GM12892 (cell line): Measurements from ENCODE around the gene CNTNAP1.

Experiments used
- POLR2A ChIP-seq: IDR thresholded peaks from 2 replicates; pipeline ENCODE4 v1.6.1; 2011; ENCODE audit warnings: low read depth, low read length, control low read depth
- POLR2AphosphoS5 ChIP-seq: IDR thresholded peaks from 2 replicates; pipeline ENCODE4 v1.6.1; 2011; ENCODE audit warnings: low read depth, low read length, control low read depth
- TAF1 ChIP-seq: IDR thresholded peaks from 2 replicates; pipeline ENCODE4 v1.6.1; 2011; ENCODE audit warnings: low read depth, mild to moderate bottlenecking, control low read depth, low read length, borderline replicate concordance

DNA sequence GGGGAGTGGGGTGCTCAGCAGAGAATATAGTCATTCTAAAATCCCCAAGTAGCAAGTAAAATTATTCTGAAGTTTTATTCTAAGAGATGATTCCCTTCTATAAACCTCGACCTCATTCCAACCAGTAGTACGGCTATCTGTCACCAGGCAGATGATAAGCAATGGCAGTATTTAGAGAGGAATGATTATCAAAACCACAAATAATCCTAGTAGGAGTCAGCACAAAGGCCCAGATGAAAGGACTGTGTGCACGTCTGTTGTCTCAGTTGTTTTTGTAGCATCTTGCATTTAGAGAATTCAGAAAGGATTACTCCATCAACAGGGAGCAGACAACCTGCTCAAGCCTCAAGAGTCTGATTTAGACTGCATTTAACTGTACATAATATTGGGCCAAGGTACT lies 41.3 kb downstream of the CNTNAP1 start:
- no peak for TF ChIP-seq TAF1
- no peak for TF ChIP-seq POLR2AphosphoS5
- TF ChIP-seq POLR2A, result no peak
